ENCODE measurements around the gene SUPV3L1.

The SUPV3L1 gene

GRCh38 chr10:69208761-69209160 is 28.7 kb downstream of the SUPV3L1 start:
- DNase-seq: no peak

GRCh38 chr10:69209787-69210484 is 29.9 kb downstream of the SUPV3L1 start:
- no peak for DNase-seq

- DNase-seq: no peak
Observed at GRCh38 chr10:69211104-69211503, 31.1 kb downstream of the SUPV3L1 start.

- DNase-seq: no peak
Observed at GRCh38 chr10:69211524-69211923, 31.5 kb downstream of the SUPV3L1 start.

GRCh38 chr10:69213591-69214311 is 33.7 kb downstream of the SUPV3L1 start:
- DNase-seq: no peak

GRCh38 chr10:69214666-69215131 is 34.7 kb downstream of the SUPV3L1 start:
- DNase-seq: no peak

- DNase-seq: no peak
Observed at GRCh38 chr10:69215405-69216171, 35.6 kb downstream of the SUPV3L1 start.

GRCh38 chr10:69216577-69217118 is 36.6 kb downstream of the SUPV3L1 start:
- DNase-seq: no peak

GRCh38 chr10:69217119-69217754 is 37.2 kb downstream of the SUPV3L1 start:
- DNase-seq: no peak

- DNase-seq: no peak
Observed at GRCh38 chr10:69218831-69219230, 38.8 kb downstream of the SUPV3L1 start.

GRCh38 chr10:69220041-69220451 is 40.0 kb downstream of the SUPV3L1 start, which contains the start of gene HKDC1:
HKDC1 (plus strand) TSS chr10:69220332; CDS start chr10:69220436, 104 bp downstream.
- DNase-seq: no peak

GRCh38 chr10:69220507-69220906 is 40.5 kb downstream of the SUPV3L1 start:
- DNase-seq: no peak

- peak; percentile 11 to 50 (median 24) for DNase-seq
Observed at GRCh38 chr10:69222157-69223027, 42.4 kb downstream of the SUPV3L1 start.

- DNase-seq: no peak
Observed at GRCh38 chr10:69223028-69223342, 43.0 kb downstream of the SUPV3L1 start.

GRCh38 chr10:69224862-69225657 is 45.0 kb downstream of the SUPV3L1 start:
- no peak for DNase-seq

GRCh38 chr10:69225681-69226080 is 45.6 kb downstream of the SUPV3L1 start:
- no peak for DNase-seq

GRCh38 chr10:69226919-69227450 is 47.0 kb downstream of the SUPV3L1 start:
- no peak for DNase-seq

- DNase-seq: no peak
Observed at GRCh38 chr10:69228151-69228550, 48.1 kb downstream of the SUPV3L1 start.

- DNase-seq: no peak
Observed at GRCh38 chr10:69229616-69229916, 49.5 kb downstream of the SUPV3L1 start.

- DNase-seq: no peak
Observed at GRCh38 chr10:69230128-69230527, 50.1 kb downstream of the SUPV3L1 start.

- DNase-seq: no peak
Observed at GRCh38 chr10:69232252-69232651, 52.2 kb downstream of the SUPV3L1 start.

All from NCI-H1417 (cell line).